ENCODE data around the gene TGFBR3. TPM values are rescaled to one million over a fixed set of nuclear protein-coding genes. Genes with fewer than 3 reads are reported as not detected.
A peak's percentile ranks its signal among the peaks of the same experiment; 100 is the strongest.

TGFBR3 gene
- total and polyA plus RNA-seq, 2 of the 8 experiments (the other 6 are each of a cell fraction or from before 2014, with no cell fraction given), result 2.0 to 6.1 TPM

DNA sequence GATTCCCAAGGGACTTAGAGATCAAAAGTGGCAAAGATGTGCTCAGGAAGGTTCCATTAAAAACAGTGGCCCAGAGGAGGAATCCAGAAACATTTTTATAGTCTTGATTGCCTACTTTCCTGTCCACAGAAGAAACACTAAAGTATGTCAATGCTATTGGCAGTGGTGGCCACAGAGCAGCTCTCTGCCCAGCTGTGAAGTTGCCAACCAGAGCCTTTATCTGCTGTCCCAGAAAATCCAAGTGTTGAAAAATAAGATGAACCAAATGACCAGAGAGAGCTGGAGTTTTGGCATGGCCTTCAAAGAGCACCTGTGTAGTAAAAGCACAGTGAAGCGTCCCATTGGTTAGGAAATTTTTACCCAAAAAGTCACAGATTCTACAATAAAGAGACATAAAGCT, 181.2 kb downstream of the TGFBR3 start:
- FAIRE-seq, result no peak
- POLR2A ChIA-PET (ENCODE audit: partially characterized antibody), result no interaction called here

More for the DNA sequence above, 181.2 kb downstream of the TGFBR3 start:
- no peak overlapping the region for H2BK5ac ChIP-seq (ENCODE audit: low read depth, low read length)
- H3K4me2 ChIP-seq (ENCODE audit: insufficient read depth in 1 of 2, low read depth in 2 of 2, low read length in 2 of 2), result no peak overlapping the region
- no peak overlapping the region for H4K8ac ChIP-seq (ENCODE audit: extremely low read depth, insufficient read depth, low read length)
- H2BK20ac ChIP-seq (ENCODE audit: low read length), result no peak overlapping the region
- no peak overlapping the region for H2BK15ac ChIP-seq (ENCODE audit: low read length)
- no peaks in the 10 kb centered on the region for H3K36me3 ChIP-seq (ENCODE audit: control insufficient read depth in 2 of 4, insufficient read depth in 4 of 4, low read length in 3 of 4)
- no peaks in the 10 kb centered on the region for H3K9me3 ChIP-seq (ENCODE audit: insufficient read depth in 2 of 2, low read depth in 1 of 2, low read length in 1 of 2)
- H3K18ac ChIP-seq (ENCODE audit: extremely low read depth, low read length), result peak overlapping the region; percentile 29; the same call in 1 of the 2 replicates
- no peak overlapping the region for H3K56ac ChIP-seq (replicated peaks; ENCODE audit: insufficient read length, low read depth, low read length)
- no peak overlapping the region for H3K4ac ChIP-seq (replicated peaks; ENCODE audit: insufficient read length, low read depth, low read length)
- no peak overlapping the region for H3K23ac ChIP-seq (ENCODE audit: insufficient read length)
- 100% methylated on average over 1 of the region's 1 CpG; no CpG with 5 or more reads in 1 of the 2 experiments for WGBS, 2 experiments (ENCODE audit: extremely low coverage in 1 of 2, insufficient coverage in 1 of 2, insufficient read length in 1 of 2, insufficient replicate concordance in 2 of 2, low coverage in 1 of 2, low lambda C conversion rate in 2 of 2, missing lambda C conversion rate in 1 of 2)
- no peak overlapping the region for H3K4me3 ChIP-seq (ENCODE audit: extremely low read depth in 1 of 4, insufficient read depth in 2 of 4, low read depth in 3 of 4, low read length in 4 of 4)
- no peaks in the 10 kb centered on the region for H4K20me1 ChIP-seq (replicated peaks in 1 of 2; ENCODE audit: control insufficient read depth in 1 of 2, insufficient read depth in 2 of 2, low read length in 2 of 2)
- H3K27ac ChIP-seq (ENCODE audit: low read depth, low read length), result no peak overlapping the region
- no peak overlapping the region for H2AFZ ChIP-seq (ENCODE audit: low read length)
- no peak overlapping the region for H2BK120ac ChIP-seq (replicated peaks; ENCODE audit: low read depth, low read length)
- no peak overlapping the region for H4K5ac ChIP-seq (ENCODE audit: insufficient read length, low read depth, low read length)
- H2BK12ac ChIP-seq (ENCODE audit: low read depth, low read length), result no peak overlapping the region; the same call in 1 of the 2 replicates
- H4K91ac ChIP-seq (replicated peaks; ENCODE audit: insufficient read length, low read length), result no peak overlapping the region
- H3K79me1 ChIP-seq (ENCODE audit: low read depth, low read length), result no peaks in the 10 kb centered on the region
- H3K79me2 ChIP-seq (ENCODE audit: control insufficient read depth in 1 of 2, insufficient read depth in 2 of 2, low read length in 2 of 2), result no peaks in the 10 kb centered on the region
- no peak overlapping the region for H3K14ac ChIP-seq (ENCODE audit: insufficient read length)
- no peak overlapping the region for H2AK5ac ChIP-seq (ENCODE audit: low read depth, low read length)
- H3K23me2 ChIP-seq (ENCODE audit: low read depth, low read length), result no peaks in the 10 kb centered on the region
- no peak overlapping the region for H3K9ac ChIP-seq (replicated peaks in 1 of 4; ENCODE audit: extremely low read depth in 1 of 4, low read depth in 3 of 4, low read length in 3 of 4)
- DNase-seq (ENCODE audit: low read depth in 1 of 2, low spot score in 2 of 2), result no peak
- H3K4me1 ChIP-seq (replicated peaks in 1 of 4; ENCODE audit: control insufficient read depth in 3 of 4, insufficient read depth in 4 of 4, low read length in 3 of 4), result peaks cover 0 to 7% (median 4%) of the 10 kb centered on the region in 4 experiments; a peak in 5 of 7 replicates
- TF ChIP-seq POU5F1 (IDR thresholded peaks at IDR 0.05; ENCODE audit: low read depth, low read length), result no peak
- TF ChIP-seq, protein P1, sequence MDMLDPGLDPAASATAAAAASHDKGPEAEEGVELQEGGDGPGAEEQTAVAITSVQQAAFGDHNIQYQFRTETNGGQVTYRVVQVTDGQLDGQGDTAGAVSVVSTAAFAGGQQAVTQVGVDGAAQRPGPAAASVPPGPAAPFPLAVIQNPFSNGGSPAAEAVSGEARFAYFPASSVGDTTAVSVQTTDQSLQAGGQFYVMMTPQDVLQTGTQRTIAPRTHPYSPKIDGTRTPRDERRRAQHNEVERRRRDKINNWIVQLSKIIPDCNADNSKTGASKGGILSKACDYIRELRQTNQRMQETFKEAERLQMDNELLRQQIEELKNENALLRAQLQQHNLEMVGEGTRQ (IDR thresholded peaks at IDR 0.05; ENCODE audit: low read length), result no peak
- TF ChIP-seq, protein P2, sequence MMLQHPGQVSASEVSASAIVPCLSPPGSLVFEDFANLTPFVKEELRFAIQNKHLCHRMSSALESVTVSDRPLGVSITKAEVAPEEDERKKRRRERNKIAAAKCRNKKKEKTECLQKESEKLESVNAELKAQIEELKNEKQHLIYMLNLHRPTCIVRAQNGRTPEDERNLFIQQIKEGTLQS (IDR thresholded peaks at IDR 0.05; ENCODE audit: insufficient read depth, low read depth, low read length), result no peak
- no peak for TF ChIP-seq TBP (IDR thresholded peaks at IDR 0.05; ENCODE audit: low read depth, low read length)
- TF ChIP-seq TAF1 (IDR thresholded peaks at IDR 0.05; ENCODE audit: low read depth, low read length), result no peak
- TF ChIP-seq TEAD4 (IDR thresholded peaks at IDR 0.05; ENCODE audit: low read depth, low read length), result no peak
- TF ChIP-seq GTF2F1 (IDR thresholded peaks at IDR 0.05; ENCODE audit: borderline replicate concordance, low read depth, low read length), result no peak
- TF ChIP-seq SRF (IDR thresholded peaks at IDR 0.05; ENCODE audit: low read depth, low read length), result no peak
- TF ChIP-seq MAFK (IDR thresholded peaks at IDR 0.05; ENCODE audit: low read depth, low read length), result no peak
- TF ChIP-seq YY1 (IDR thresholded peaks at IDR 0.05; ENCODE audit: low read depth, low read length), result no peak
- TF ChIP-seq SIN3A (conservative IDR thresholded peaks at IDR 0.05 in 1 of 2, IDR thresholded peaks at IDR 0.05 in 1 of 2; ENCODE audit: low read depth in 1 of 2, low read length in 2 of 2), result no peak
- no peak for TF ChIP-seq KDM4A (IDR thresholded peaks at IDR 0.05; ENCODE audit: low read depth, low read length, severe bottlenecking)
- TF ChIP-seq ZNF274 (IDR thresholded peaks at IDR 0.05; ENCODE audit: borderline replicate concordance, extremely low read depth, low read length), result no peak
- CTCF ChIA-PET (ENCODE audit: partially characterized antibody), result no interaction called here
- no peaks in the 10 kb centered on the region for H3K27me3 ChIP-seq (replicated peaks in 1 of 4; ENCODE audit: control insufficient read depth in 3 of 4, extremely low read depth in 1 of 4, insufficient read depth in 3 of 4, low read length in 3 of 4)

Measured in H1 (cell line).